HG03469 (cell line): ENCODE data around the gene ZSWIM9.

Experiments
- ATAC-seq: cut with Tn5 transposase; IDR thresholded peaks from one replicate; pipeline ENCODE4 v1.9.1; 2021; ENCODE audit warnings: mild to moderate bottlenecking, moderate library complexity, moderate number of reproducible peaks; ENCODE audit not compliant: unreplicated experiment

ZSWIM9 gene

DNA sequence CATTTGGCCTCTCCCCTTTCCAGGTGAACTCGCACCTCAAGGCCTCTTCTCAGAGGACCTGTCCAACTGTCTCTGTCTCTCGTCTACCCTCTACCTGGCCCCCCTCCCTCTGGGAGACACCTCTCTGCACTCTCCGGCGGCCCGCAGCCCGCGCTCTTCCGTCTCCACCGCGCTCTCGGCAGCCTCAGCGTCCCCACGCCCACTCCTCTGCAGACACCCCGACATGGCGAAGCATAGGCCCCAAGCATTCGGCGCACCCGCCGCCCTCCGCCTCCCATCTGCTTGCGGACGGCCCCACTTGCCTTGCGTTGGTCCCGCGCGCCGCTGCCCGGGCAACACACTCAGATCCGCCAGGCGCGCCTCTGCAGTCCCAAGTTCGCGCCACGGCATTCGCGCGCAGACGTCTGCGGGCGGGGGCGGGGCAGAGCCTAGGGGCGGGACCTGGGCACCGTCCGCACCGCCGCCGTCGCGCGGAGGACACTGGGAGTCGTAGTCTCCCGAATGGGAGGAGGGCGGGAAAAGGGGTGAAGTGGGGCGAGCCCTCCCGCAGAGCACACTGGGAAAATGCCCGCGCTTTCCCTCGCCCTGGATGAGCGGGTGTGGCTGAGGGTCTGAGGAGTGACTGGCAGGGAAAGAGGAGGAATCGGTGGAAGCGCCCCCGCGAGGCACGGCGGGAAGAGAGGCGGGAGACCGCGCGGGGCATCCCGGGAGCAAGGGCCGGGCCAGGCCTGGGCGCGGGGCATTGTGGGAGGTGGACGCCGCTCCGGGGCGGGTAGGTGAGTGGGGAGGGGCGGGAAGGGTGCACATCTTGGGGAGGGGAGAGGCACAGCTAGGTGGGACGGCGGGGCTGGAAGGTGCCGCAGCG, at the start of gene ZSWIM9, which contains the start of gene LIG1:
TSS of gene ZSWIM9 (plus strand) at position 742 of the 865 bp plus-strand sequence. CDS start 1,123 bp downstream, outside the sequence.
TSS of gene LIG1 (minus strand) at position 406 of the 865 bp plus-strand sequence. CDS start 4,778 bp downstream, outside the sequence.
- ATAC-seq = peak; percentile 54

DNA sequence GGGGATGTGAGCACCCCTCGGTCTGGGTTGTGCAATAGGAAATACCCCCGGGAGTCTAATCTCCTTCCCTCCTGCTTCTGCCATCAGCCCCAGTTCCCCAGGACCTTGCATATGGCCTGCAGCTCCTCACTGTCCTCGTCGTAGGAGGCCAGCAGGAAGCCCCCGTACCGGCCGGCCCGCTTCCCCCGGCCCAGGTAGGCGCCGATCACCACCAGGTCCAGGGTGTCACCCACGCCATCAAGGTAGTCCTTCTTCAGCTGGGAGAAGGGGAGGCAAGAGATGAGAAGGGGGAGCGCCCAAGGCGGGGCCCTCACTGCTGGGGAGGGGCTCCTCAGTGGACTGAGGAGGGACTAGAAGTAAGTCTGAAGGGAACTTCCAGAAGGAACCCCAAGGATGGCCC, 49.4 kb upstream of the ZSWIM9 start:
- ATAC-seq = no peak

DNA sequence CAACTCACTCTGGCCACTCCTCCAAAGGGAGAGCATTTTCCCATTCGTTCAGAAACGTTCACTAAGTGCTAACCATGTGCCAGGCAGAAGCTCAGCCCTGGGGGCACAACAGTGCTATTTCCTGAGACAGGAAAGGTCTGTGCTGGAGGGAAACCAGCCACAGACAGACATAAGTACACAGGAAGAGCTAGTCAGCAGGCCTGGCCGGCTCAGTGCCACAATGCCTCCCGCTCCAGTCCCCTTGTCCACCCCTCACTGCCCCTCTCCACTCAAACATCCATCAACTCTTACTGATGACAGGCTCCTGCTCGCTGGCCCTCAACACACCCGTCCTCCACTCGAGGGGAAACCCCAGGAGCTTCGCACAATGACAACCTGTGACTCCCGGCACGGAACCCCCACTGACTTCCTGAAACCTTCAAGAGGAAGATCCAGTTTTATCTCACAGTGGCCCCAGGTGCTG, 48.5 kb upstream of the ZSWIM9 start:
- ATAC-seq = no peak

DNA sequence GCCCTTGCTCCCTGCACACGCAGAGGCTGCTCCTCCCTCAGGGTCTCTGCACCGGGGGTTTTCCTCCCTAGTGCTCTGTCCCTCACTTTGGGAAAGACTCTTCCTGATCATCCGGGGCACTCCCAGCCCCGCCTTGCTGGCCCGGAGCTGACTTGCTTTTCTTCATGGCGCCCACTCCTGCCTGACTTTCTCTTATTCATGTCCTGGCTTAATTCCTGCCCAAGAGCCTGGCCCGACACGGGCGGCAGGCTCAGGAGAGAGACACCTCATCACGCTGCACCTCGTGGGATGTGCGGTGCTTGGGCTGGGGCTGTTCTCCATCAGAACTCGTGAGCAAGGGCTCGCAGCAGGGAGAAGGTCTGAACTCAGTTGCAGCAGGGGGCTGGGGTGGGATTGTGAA, 48.1 kb upstream of the ZSWIM9 start:
- ATAC-seq = no peak

DNA sequence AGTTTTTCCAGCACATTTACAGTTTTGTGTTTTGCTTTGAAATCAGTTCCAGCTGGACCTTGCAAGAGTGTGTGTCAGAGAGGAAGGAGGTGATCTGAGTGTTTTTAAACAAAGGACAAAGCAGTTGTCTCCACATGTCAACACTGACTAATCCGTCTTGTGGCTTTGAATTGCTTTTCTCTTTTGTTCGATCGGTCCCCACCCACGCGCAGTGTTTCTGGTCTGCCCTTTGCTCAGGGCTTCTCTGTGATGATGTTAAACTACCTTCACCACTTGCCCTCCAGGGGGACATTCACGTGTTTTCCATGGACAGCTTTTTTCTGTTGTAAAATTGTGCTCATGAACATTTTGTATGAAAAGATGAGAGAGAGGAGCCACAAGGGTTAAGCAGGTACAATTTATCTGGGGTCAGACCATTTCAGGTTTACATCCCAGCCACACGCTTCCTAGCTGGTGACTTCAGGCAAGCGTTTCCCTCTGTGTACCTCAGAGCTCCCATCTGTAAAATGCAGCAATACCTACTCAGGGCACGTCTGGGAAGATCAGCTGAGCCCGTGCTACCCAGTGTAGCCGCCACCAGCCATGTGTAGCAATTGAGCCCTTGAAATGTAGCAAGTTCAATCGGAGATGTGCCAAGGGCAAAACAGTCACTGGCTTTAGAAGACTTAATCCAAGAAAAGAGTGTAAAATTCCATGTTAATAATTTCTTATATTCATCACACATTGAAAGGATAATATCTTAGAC, 46.4 kb upstream of the ZSWIM9 start:
- no peak for ATAC-seq

DNA sequence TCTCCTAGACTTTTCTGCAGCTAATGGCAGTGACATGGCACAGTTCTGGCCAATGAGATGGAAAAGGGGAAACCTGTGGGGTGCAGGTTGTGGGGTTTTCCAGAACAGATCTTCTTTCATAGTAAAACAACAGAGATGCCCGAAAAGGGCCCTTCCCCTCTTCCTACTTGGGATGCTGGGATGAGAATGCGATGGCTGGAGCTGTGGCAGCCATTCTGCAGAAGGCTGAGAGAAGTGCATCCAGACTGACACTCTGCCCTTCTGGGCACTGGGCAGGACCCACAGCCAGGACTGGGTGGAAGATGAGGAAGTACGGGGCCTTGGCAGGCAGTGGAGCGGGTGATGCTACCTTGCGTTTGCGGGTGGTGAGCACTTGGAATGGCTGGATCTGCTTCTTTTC, 42.9 kb upstream of the ZSWIM9 start:
- ATAC-seq = no peak

DNA sequence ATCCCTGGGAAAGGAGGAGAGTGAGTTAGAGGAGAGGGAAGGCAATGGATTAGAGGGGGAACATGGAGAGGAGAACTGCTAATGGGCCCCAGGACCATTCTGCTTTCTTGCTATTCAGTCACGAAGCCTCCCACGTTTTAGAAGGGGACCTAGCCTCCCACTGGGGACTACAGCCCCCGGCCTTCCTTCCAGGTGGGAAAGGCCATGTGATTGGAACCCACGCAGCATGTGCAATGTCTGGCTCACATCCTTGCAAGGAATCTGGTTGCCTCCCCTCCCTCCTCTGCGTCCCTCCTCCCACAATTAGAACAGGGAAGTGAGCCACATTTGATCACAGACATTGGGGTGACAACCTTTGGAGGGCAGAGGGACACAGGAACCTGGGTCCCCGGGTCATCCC, 37.4 kb upstream of the ZSWIM9 start:
- ATAC-seq = no peak

DNA sequence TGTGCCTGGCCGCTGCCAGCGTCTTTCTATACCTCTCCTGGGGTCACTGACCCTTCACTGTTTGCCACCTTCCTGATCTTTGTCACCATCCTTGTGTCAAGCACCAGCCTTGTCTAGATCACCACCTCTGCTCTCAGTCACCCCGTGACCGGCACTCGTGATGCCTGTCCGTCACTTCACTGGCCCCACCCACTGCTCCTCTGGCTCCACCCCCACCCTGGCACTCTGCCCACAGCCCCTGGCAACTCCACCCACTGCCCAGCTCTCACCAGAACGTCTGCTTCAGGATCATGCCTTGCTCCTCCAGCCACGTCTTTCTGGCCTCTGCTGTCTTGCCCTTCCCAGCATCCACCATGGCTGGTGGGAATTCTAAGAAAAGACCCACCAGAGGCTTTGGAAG, 35.1 kb upstream of the ZSWIM9 start:
- no peak for ATAC-seq

DNA sequence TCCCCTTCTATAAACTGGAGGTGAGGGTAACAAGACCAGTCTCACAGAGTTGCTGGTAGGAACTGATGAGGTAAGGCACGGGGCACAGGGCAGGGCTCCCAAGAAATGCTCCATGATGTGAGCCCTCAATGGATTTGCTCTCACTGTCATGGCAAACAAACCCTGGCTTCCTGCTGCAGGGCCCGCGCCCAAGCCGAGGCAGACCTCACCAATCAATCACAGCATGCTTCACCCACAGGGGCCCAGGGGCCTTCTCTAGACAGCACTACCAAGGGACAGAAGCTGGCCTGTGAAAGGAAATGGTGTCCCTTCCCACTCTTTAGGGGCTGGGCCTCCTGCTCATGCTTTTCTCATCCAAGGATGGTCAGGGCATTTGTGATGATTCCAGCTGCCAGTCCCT, 33.9 kb upstream of the ZSWIM9 start:
- ATAC-seq = no peak

DNA sequence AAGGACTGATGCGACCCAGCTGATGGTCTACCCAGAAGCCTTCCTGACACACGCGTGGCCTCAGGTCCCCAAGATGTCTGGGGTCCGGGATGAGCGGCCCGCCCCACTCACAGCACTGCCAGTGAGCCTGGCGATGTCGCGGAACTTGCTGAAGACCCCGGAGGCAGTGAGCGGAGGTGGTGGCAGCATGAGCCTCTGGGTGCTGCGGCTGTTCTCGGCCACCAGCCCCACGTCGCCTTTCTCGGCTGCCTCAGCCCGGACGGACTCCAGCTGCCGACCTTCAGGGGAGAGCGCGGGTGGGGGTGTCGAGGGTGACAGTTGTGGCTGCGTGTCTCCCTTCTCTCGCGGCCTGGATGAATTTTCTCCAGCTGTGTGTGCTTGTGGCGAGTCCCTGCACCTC, 33.1 kb upstream of the ZSWIM9 start:
- no peak for ATAC-seq

DNA sequence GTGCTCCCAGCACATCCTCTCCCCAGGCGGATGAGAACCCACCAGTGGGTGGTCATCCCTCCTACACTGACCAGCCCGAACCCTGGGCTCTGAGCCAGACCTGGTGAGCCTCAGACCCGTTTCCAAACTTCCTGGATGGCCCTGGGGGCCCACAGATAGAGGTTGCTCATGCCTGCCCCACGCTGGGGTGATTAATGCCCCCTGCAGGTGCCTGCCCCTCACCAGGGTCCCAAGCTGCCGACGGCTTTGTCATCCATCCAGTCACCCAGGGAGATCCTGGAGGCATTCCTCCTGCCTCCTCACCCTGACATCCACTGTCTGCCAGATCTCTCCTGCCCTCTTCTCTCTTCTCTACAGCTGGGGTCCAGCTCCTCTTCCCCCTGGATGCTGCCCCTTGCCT, 31.4 kb upstream of the ZSWIM9 start:
- no peak for ATAC-seq

DNA sequence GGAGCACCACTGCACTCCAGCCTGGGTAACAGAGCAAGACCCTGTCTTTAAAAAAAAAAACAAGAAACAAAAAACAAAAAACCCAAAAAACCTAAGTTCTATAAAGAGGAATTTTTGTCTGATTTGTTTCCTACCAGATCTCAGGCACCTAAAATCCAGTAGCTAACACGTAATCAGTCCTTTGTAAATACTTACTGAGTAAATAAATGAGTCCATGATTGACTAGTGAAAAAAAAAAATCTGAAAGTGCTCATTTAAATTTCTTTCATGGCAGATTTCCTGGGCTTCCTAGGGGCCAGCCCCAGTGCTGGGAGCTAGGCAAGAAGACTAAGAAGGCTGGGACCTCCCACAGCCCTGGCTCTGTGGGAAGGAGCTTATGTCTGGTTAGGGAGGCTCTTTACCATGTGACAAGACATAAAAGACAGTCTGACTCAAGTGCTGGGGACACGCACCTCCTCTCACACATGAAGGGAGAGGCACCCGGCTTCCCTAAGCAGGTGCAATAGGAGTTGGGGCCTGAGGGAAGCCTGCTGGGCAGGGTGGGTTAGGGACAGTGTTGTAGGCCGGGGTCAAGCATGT, 22.8 kb upstream of the ZSWIM9 start:
- no peak for ATAC-seq

DNA sequence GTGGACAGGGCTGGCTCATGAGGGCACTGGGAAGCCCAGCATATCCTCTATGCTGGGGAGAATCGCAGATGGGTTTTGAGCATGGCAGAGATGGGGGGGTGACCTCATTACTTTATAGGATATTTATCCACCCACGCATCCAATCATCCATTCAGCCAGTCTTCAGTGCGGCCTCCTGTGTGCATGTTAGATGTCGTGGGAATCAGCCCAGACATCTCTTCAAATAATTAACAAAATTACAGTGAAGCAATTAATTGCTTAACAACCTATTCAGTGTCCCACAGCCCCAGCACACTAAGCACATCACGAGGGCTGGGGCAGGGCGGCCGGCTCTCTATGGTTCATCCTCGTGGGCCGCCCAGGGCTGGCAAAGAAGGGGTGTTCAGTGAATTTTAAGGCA, 21.9 kb upstream of the ZSWIM9 start:
- ATAC-seq = no peak

DNA sequence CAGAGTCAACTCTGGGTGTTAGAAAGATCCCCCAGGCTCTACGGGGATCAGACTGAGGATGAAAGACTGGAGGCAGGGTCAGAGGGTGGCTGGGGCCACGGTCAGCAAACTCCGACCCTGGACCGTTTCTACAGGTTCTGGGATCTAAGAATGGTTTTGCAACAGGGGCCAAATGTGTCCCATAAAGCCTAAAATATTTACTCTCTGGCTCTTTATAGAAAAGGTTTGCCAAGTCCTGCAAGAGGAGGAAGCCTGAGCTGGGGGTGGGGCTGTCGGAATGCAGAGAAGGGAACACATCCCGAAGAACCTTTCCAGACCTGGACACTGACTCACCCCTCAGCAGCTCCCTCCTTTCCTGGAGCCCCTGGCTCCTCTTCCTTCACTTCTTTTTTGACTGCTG, 21.1 kb upstream of the ZSWIM9 start:
- ATAC-seq = no peak

DNA sequence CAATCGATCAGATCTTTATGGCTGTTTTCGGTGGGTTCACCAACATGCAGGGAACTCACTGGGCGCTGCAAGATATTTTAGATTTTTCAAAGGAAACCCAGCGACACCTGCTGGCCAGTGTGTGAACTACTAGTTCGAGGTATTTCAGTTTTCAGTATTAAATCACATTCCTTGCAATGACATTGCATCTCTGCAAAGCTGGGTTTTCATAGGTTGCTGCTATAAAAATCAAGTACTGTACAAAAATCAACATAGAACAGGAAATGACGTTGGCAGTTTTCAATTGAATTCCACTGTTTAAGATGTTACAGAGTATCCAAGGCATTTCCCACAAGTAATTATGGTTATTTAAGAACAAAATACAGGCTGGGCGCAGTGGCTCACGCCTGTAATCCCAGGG, 17.9 kb upstream of the ZSWIM9 start:
- ATAC-seq = no peak

DNA sequence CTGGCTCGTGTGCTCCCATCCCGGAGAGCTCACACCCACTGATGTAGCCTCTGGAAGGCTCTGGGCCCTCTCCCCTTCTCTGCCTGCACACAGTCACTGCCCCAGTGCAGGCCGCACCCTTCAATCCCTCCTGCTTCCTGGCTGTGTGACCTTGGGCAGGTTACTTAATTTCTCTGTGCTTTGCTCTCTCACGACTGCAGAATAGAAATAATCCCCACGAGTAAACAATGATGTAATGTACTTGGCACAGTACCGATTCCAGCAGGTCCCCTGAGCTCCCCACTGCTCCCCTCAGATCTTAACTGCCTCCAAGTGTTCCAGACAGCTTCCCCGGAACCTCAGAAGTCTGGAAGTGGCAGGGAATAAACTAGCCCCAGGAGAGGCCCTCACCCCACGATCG, 16.5 kb upstream of the ZSWIM9 start:
- ATAC-seq = no peak

DNA sequence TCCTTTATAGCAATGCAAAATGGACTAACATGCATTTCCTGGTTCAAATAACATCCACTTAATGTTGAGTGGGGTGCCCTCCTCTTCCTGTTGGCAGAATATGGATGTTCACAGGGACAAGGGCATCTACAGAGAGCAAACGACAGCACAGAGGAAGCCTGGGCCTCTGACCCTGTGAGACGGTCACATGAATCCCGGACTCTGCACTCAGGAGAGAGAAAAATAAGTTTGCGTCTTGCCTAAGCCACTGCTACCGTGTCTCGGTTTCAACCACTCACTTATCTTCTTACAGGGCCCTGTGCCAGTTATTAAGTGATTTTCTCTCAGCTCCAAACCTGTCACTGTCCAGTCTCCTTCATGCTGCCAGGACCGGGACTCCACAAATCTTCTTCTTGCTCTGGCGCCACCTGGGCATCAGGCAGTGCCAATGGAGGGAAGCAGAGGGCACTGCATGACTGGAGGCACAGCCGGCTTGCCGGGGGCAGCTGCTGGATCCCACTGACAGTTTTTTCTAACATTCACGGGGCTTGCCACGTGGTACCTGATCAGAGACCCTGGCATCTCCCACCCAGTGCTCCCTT, 12.2 kb upstream of the ZSWIM9 start:
- ATAC-seq = no peak

DNA sequence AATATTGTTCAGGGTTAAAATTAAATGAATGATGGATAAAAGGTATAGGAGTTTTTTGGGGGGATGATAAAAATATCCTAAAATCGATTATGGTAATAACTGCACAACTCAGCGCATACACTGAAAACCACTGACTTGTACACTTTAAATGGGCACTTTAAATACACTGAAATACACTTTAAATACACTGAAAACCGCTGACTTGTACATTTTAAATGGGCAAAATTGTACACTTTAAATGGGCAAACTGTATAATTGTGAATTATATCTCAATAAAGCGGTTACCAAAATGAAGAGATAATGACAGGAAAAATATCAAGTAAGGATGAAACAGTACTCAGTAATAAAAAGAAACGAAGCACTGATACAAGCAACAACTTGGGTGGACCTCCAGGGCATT, 1.8 kb upstream of the ZSWIM9 start:
- no peak for ATAC-seq

DNA sequence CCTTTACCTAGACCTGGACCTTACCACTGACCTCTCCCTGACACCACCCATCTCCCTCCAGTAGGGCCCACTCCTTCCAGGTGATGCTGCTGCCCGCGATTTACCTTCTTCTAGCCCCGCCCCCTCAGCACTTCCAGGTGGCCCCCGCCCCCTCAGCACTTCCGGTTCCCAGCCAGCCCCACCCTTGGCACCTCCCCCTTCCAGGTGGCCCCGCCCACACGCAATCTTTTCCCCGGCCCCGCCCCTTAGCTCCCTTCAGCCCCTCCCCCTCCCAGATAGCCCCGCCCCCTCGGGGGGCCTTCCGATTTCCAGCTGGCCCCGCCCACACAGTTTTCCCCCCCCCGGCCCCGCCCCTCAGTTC, 922 bp upstream of the ZSWIM9 start:
- ATAC-seq = no peak

DNA sequence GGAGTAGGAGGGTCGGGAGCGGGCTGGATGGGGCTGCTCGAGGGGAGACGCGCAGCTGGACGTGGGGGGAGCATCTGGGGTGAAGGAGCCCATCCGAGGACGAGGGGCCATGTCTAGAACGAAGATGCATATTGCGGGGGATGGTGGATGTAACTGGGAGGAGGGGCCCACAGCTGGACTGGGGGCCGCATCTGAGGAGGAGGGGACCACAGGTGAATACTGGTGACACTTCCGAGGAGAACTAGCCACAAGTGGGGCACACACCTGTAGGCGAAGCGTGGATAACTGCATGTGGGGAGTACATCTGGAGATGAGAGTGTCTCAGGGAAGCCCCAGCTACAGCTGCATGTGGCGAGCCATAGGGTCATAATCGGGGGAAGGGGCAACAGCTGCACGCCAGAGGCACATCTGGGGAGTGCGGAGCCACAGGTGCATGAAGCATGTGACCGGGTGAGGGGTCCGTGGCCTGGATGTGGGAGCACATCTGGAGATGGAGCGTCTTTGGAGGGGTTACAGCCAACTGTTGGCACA, 402 bp downstream of the ZSWIM9 start:
- no peak for ATAC-seq

DNA sequence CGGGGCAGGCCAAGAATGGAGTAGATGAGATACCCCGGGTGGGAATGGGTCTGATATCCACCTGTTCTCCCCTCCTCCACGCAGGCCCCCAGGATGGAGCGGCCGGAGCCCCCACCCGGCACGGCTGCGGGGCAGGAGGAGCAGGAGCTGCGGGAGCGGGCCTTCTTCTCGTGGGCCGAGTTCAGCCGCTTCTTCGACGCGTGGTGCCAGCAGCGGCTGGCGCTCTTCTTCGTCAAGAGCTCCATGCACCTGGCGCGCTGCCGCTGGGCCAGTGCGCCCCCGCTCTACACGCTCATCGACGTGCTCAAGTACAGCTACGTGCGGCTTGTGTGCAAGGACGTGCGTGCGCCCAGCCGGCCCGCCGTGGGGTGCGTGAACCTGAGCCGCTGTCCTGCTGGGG, 1.2 kb downstream of the ZSWIM9 start:
- no peak for ATAC-seq
